DOHH2 (cell line): ENCODE data around the gene PSMB2.

ENCODE experiments used
- H3F3A ChIP-seq: fragments of 200-600 bp; sonication (generic), shearing (Covaris generic); 2 replicates; pipeline ENCODE4 v1.6.0; 2016; ENCODE audit warnings: antibody characterized with exemption, mild to moderate bottlenecking; ENCODE audit not compliant: control insufficient read depth, insufficient read depth
- H3K27ac ChIP-seq: fragments of 200-600 bp; sonication (generic); 2 replicates; pipeline ENCODE4 v1.5.1; 2014; ENCODE audit warnings: low read depth, mild to moderate bottlenecking, low read length, moderate library complexity
- H3K27me3 ChIP-seq: fragments of 200-600 bp; sonication (generic); 2 replicates; pipeline ENCODE4 v1.6.1; 2014; ENCODE audit warnings: mild to moderate bottlenecking, low read length, mixed read lengths; ENCODE audit not compliant: control insufficient read depth
- H3K36me3 ChIP-seq: fragments of 200-600 bp; sonication (generic); 2 replicates; pipeline ENCODE4 v1.6.1; 2014; ENCODE audit warnings: mild to moderate bottlenecking, low read length, moderate library complexity, mixed read lengths; ENCODE audit not compliant: control insufficient read depth
- H3K4me1 ChIP-seq: fragments of 200-600 bp; sonication (generic); 2 replicates; pipeline ENCODE4 v1.6.1; 2014; ENCODE audit warnings: mild to moderate bottlenecking, low read length, mixed read lengths; ENCODE audit not compliant: control insufficient read depth
- H3K4me2 ChIP-seq: fragments of 200-600 bp; sonication (generic); 2 replicates; pipeline ENCODE4 v1.6.0; 2014; ENCODE audit warnings: mild to moderate bottlenecking, low read length, moderate library complexity
- H3K4me3 ChIP-seq: fragments of 200-600 bp; sonication (generic); 2 replicates; pipeline ENCODE4 v1.5.1; 2014; ENCODE audit warnings: mild to moderate bottlenecking, low read length, mixed read lengths
- H3K79me2 ChIP-seq: fragments of 200-600 bp; sonication (generic); 2 replicates; pipeline ENCODE4 v1.6.1; 2014; ENCODE audit warnings: mild to moderate bottlenecking, low read length, mixed read lengths; ENCODE audit not compliant: control insufficient read depth
- H3K9me2 ChIP-seq: fragments of 200-600 bp; sonication (generic); replicated peaks from 2 replicates; pipeline ENCODE4 v1.6.1; 2014; ENCODE audit warnings: mild to moderate bottlenecking, low read length, mixed read lengths; ENCODE audit not compliant: control insufficient read depth
- H3K9me3 ChIP-seq: fragments of 200-600 bp; sonication (generic); 2 replicates; pipeline ENCODE4 v1.6.1; 2014; ENCODE audit warnings: antibody characterized with exemption, low read length, mixed read lengths; ENCODE audit not compliant: control insufficient read depth, insufficient read depth
- H4K20me1 ChIP-seq: fragments of 200-600 bp; sonication (generic); 2 replicates; pipeline ENCODE4 v1.6.0; 2014; ENCODE audit warnings: low read depth, mild to moderate bottlenecking, antibody characterized with exemption, low read length, moderate library complexity; ENCODE audit not compliant: control insufficient read depth, insufficient read depth
- CTCF ChIP-seq: fragments of 200-600 bp; sonication (generic); IDR thresholded peaks from one replicate; pipeline ENCODE4 v1.5.1; 2014; ENCODE audit warnings: antibody characterized with exemption, mild to moderate bottlenecking, low read depth, low read length; ENCODE audit not compliant: poor library complexity, severe bottlenecking
- EZH2phosphoT487 ChIP-seq: fragments of 200-600 bp; sonication (generic); IDR thresholded peaks from 2 replicates; pipeline ENCODE4 v1.6.1; 2017; ENCODE audit warnings: borderline replicate concordance, mild to moderate bottlenecking, antibody characterized with exemption, low read length, moderate library complexity, mixed read lengths

Gene PSMB2

DNA sequence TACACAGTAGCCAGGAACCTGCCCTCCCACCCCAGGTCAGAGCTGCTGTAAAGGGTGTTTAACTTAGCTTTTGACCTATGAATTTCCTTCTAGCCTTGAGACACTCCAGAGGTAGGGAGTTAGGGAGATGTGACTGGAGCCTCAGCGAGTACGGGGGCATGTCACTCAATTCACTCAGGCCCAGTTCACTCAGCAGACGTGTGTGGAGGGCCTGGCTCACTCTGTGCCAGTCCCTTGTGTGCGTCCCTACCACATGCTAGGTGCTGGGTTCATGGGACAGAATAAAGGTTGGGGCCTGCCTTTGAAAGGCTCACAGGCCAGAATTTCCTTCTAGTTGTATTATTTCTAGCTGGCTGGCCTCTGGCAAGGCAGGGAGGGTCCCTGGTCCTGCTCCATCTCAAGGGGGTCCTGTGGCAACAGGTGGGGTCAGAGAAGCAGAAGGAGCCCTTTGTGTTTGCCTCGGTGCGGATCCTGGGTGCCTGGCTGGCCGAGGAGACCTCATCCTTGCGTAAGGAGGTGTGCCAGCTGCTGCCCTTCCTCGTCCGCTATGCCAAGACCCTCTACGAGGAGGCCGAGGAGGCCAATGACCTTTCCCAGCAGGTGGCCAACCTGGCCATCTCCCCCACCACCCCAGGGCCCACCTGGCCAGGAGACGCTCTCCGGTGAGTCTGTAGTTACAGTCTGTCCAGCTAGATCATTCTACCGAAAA, 79.2 kb downstream of the PSMB2 start:
- TF ChIP-seq EZH2phosphoT487 (no peak), CTCF (no peak)
- Histone ChIP-seq H3K79me2 (peaks cover 9% of the 10 kb centered on the region), H3K9me2 (no peaks in the 10 kb centered on the region), H3K9me3 (no peaks in the 10 kb centered on the region), H3K4me2 (no peak overlapping the region), H3K27ac (no peak overlapping the region), H3F3A (peaks cover 5% of the 10 kb centered on the region; the same call in 1 of the 2 replicates), H3K4me3 (no peak overlapping the region), H4K20me1 (peaks cover 4% of the 10 kb centered on the region; the same call in 1 of the 2 replicates), H3K27me3 (no peaks in the 10 kb centered on the region), H3K4me1 (peaks cover 10% of the 10 kb centered on the region), H3K36me3 (peaks cover 16% of the 10 kb centered on the region)

GRCh38 chr1:35561297-35561971, 79.9 kb downstream of the PSMB2 start:
- Histone ChIP-seq H3F3A (peaks cover 5% of the 10 kb centered on the region; the same call in 1 of the 2 replicates), H3K79me2 (peaks cover 16% of the 10 kb centered on the region), H3K27ac (no peak overlapping the region), H3K4me1 (peaks cover 12% of the 10 kb centered on the region), H4K20me1 (peaks cover 4% of the 10 kb centered on the region; the same call in 1 of the 2 replicates), H3K36me3 (peaks cover 20% of the 10 kb centered on the region), H3K9me3 (no peaks in the 10 kb centered on the region), H3K9me2 (no peaks in the 10 kb centered on the region), H3K4me3 (no peak overlapping the region), H3K4me2 (no peak overlapping the region), H3K27me3 (no peaks in the 10 kb centered on the region)
- TF ChIP-seq EZH2phosphoT487 = no peak
- no peak for TF ChIP-seq CTCF

- no peak for TF ChIP-seq EZH2phosphoT487
- TF ChIP-seq CTCF = no peak
- no peaks in the 10 kb centered on the region for H3K9me2 ChIP-seq
- H3K79me2 ChIP-seq = peaks cover 24% of the 10 kb centered on the region
- H3K27ac ChIP-seq = no peak overlapping the region
- H3K9me3 ChIP-seq = no peaks in the 10 kb centered on the region
- H4K20me1 ChIP-seq = peaks cover 4% of the 10 kb centered on the region; the same call in 1 of the 2 replicates
- no peaks in the 10 kb centered on the region for H3K27me3 ChIP-seq
- H3F3A ChIP-seq = peaks cover 5% of the 10 kb centered on the region; the same call in 1 of the 2 replicates
- H3K4me1 ChIP-seq = peaks cover 21% of the 10 kb centered on the region
- no peak overlapping the region for H3K4me2 ChIP-seq
- H3K36me3 ChIP-seq = peaks cover 20% of the 10 kb centered on the region
- H3K4me3 ChIP-seq = no peak overlapping the region
Measured at GRCh38 chr1:35560256-35561225, 80.8 kb downstream of the PSMB2 start.
